Prostate gland (tissue), 2 donors: ENCODE results near the gene TEKT3. TPM values are rescaled to one million over a fixed set of nuclear protein-coding genes. Genes with fewer than 3 reads are reported as not detected.

ENCODE experiments used
- DNase-seq: peaks from one replicate; pipeline ENCODE4 v3.0.0-alpha.2; 2019; ENCODE audit warnings: low spot score
- H3K27ac ChIP-seq, 2 donors: fragments of 200-600 bp; sonication (generic); 2 replicates each; pipeline ENCODE4 v1.5.1; 2017 to 2019
- H3K27me3 ChIP-seq: fragments of 200-600 bp; sonication (generic); replicated peaks from 2 replicates; pipeline ENCODE4 v1.5.1; 2019; ENCODE audit not compliant: insufficient read depth
- H3K36me3 ChIP-seq, 2 donors: fragments of 200-600 bp; sonication (generic); 1 replicate in 1 of 2; 2 replicates in 1 of 2; pipeline versions ENCODE4 v1.5.1 to v1.8.1; 2017 to 2019
- H3K4me1 ChIP-seq: fragments of 200-600 bp; sonication (generic); replicated peaks from 2 replicates; pipeline ENCODE4 v1.5.1; 2019
- H3K4me3 ChIP-seq, 2 donors: fragments of 200-600 bp; sonication (generic); 2 replicates each; pipeline ENCODE4 v1.5.1; 2017 to 2019
- H3K9me3 ChIP-seq: fragments of 200-600 bp; sonication (generic); 2 replicates; pipeline ENCODE4 v1.5.1; 2017
- POLR2A ChIP-seq: fragments of 450-650 bp; IDR thresholded peaks from one replicate; pipeline ENCODE4 v1.6.1; 2016; ENCODE audit warnings: antibody characterized with exemption, mild to moderate bottlenecking
- POLR2AphosphoS5 ChIP-seq: sonication (generic); formaldehyde crosslinking; IDR thresholded peaks from one replicate; pipeline ENCODE4 v1.6.1; 2017; ENCODE audit warnings: antibody characterized with exemption
- WGBS: methylation state at CpG from one replicate; pipeline ENCODE4 v1.1.5; 2018; 5-methylcytosine and 5-hydroxymethylcytosine counted together
- intact Hi-C: fragments of 100-400 bp; cut with DNase I; formaldehyde crosslinking; loops from one replicate; pipeline ENCODE4 v1.14.2; 2022
- total RNA-seq, 2 donors: library from RNA; depleted of rRNA; stranded (reverse); fragments of >200 nt; gene quantifications; one replicate each; pipeline ENCODE4 v1.1.0, GENCODE V29; 2016
- TF ChIP-seq, protein P1 (sequence below), 4 experiments: fragments of 200-600 bp in 2 of 4; fragments of 450-650 bp in 2 of 4; sonication (generic) in 2 of 4; IDR thresholded peaks; 1 replicate in 3 of 4; 2 replicates in 1 of 4; pipeline ENCODE4 v1.5.1; 2016 to 2019; ENCODE audit warnings: antibody characterized with exemption in 4 of 4, mild to moderate bottlenecking in 2 of 4, moderate library complexity in 2 of 4

The TEKT3 gene
- total RNA-seq, 2 donors from 2014 or later, result 3.2 TPM; not detected in 1

DNA sequence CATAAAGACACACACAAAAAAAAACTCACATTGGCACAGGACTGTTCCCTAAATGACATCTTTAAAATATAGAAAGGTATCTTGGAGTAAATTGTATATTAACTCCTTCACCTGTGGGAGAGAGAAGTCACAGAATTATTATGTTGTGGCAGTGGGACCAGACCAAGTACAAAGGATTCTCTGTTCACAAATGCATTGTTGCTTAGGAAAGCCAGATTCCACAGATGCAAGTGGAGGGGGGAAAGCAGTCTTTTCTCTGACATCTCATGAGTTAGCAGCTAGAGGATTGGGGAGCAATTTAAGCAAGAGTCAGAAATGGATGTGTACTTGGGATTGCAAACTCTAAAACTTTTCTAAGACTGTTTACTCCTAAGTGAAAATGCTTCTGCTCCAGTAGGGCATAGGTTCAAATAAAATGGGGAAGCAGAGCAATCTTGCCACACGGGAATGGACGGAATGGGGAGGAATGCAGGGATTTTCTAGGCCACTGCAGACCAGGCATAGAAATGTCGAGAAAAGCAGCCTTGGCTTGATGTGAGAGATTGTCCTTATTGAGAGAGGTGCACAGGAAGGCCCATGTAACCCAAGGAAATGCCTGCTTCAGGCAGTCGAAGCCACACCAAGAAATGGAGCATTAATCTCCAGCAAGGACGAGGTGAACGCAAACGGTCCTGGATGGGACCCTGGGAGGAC lies 72.2 kb downstream of the TEKT3 start:
- Histone ChIP-seq H3K9me3 (no peaks in the 10 kb centered on the region), H3K4me1 (peaks cover 8% of the 10 kb centered on the region), H3K27ac (no peak overlapping the region), H3K36me3 (no peaks in the 10 kb centered on the region), H3K4me3 (no peak overlapping the region), H3K27me3 (no peaks in the 10 kb centered on the region)
- TF ChIP-seq, protein P1, sequence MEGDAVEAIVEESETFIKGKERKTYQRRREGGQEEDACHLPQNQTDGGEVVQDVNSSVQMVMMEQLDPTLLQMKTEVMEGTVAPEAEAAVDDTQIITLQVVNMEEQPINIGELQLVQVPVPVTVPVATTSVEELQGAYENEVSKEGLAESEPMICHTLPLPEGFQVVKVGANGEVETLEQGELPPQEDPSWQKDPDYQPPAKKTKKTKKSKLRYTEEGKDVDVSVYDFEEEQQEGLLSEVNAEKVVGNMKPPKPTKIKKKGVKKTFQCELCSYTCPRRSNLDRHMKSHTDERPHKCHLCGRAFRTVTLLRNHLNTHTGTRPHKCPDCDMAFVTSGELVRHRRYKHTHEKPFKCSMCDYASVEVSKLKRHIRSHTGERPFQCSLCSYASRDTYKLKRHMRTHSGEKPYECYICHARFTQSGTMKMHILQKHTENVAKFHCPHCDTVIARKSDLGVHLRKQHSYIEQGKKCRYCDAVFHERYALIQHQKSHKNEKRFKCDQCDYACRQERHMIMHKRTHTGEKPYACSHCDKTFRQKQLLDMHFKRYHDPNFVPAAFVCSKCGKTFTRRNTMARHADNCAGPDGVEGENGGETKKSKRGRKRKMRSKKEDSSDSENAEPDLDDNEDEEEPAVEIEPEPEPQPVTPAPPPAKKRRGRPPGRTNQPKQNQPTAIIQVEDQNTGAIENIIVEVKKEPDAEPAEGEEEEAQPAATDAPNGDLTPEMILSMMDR (IDR thresholded peaks at IDR 0.05), result no peak
- TF ChIP-seq POLR2A (no peak), POLR2AphosphoS5 (no peak)
- WGBS, result 83% methylated on average over 7 of the region's 7 CpGs
- DNase-seq, result no peak
- intact Hi-C loops, result no loop called here

DNA sequence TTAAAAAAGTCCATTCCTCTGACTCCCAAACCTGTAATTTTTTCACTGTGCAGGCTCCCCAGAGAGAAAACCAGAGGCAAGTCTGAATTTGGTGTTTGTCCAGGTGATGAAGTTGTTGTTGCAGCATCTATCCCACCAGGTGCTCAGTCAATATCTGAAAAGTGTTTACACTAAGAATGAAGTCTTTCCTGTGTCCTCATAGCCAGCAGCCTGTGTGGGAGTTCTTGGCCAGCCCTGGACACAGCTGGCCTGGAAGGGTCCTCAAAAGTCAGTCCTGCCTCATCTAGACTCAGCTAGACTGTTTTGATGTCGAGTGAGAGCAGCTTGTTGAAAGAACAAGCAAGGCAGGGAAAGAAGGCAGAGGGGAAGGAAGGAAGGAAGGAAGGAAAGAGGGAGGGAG lies 72.9 kb downstream of the TEKT3 start:
- H3K36me3 ChIP-seq, result no peaks in the 10 kb centered on the region
- no peaks in the 10 kb centered on the region for H3K27me3 ChIP-seq
- intact Hi-C loops, result no loop called here
- WGBS, result 50% methylated on average over 1 of the region's 1 CpG
- DNase-seq, result no peak
- TF ChIP-seq POLR2AphosphoS5 (no peak), POLR2A (no peak)
- TF ChIP-seq, protein P1 (IDR thresholded peaks at IDR 0.05), result no peak
- no peak overlapping the region for H3K4me3 ChIP-seq
- peaks cover 8% of the 10 kb centered on the region for H3K4me1 ChIP-seq
- no peaks in the 10 kb centered on the region for H3K9me3 ChIP-seq
- H3K27ac ChIP-seq, result no peak overlapping the region

DNA sequence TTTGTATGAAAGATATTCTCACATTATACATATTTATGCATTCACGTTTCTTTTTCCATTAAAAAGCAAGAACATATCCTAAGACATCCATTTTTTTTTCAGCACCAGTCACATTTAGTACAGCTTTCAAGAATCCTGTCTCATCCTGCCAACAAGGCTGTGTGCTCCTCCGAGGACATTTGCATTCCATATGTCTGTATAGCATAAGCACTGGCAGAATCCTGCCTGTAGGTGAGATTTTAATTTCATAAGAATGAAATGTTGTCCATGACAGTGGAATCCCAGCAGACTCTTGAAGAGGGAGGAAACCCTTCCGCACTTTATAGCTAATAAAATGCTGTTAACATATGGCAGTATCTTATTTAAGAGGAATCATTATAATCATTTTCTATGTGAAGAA lies 73.4 kb downstream of the TEKT3 start:
- H3K36me3 ChIP-seq, result no peaks in the 10 kb centered on the region
- H3K27me3 ChIP-seq, result no peaks in the 10 kb centered on the region
- H3K27ac ChIP-seq, result no peak overlapping the region
- TF ChIP-seq, protein P1 (IDR thresholded peaks at IDR 0.05), result no peak
- WGBS, result 57% methylated on average over 3 of the region's 3 CpGs
- H3K4me3 ChIP-seq, result no peak overlapping the region
- DNase-seq, result no peak
- intact Hi-C loops, result no loop called here
- H3K9me3 ChIP-seq, result no peaks in the 10 kb centered on the region
- peaks cover 8% of the 10 kb centered on the region for H3K4me1 ChIP-seq

DNA sequence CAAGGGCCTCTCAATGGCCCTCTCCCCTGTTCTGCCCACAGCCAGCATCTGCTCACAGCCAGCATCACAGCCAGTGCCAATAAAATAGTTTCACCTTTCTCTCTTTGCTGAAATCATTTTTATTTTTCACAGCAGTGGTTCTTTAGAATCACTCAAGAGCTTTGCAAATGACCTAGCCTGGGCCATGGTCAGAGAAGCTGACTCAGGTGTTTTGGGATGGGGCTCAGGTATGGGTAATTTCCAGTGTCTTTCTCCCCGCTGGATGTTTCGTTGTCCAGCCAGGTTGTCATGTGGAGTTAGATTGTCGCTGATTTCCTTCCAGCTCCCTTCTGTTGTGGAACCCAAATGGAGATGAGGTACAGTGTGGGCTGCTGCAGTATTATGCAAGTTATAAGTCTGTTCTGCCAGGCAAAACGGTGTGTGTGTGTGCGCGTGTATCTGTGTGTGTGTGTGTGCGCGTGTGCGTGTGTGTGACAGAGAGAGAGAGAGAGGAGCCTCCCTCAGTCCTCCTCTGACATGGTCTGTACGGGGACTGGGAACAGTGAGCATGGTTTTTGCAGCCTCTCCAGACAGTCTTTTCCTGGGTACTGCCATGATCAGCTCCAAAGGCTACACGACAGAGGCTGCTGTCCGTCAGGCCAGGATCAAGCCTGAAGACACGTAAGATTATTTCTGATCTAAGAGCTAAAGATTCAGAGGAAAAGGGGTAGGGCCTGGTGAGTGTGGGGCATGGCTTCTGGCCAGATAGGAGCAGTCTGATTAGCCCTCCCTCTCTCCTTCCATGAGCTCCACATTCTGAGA lies 74.9 kb downstream of the TEKT3 start:
- Histone ChIP-seq H3K27ac (no peak overlapping the region), H3K4me1 (peaks cover 8% of the 10 kb centered on the region), H3K9me3 (no peaks in the 10 kb centered on the region), H3K27me3 (no peaks in the 10 kb centered on the region), H3K36me3 (no peaks in the 10 kb centered on the region), H3K4me3 (no peak overlapping the region)
- WGBS, result 88% methylated on average over 13 of the region's 13 CpGs
- no peak for TF ChIP-seq POLR2A
- TF ChIP-seq, protein P1 (IDR thresholded peaks at IDR 0.05), result no peak
- TF ChIP-seq POLR2AphosphoS5, result no peak
- DNase-seq, result no peak
- intact Hi-C loops, result no loop called here

DNA sequence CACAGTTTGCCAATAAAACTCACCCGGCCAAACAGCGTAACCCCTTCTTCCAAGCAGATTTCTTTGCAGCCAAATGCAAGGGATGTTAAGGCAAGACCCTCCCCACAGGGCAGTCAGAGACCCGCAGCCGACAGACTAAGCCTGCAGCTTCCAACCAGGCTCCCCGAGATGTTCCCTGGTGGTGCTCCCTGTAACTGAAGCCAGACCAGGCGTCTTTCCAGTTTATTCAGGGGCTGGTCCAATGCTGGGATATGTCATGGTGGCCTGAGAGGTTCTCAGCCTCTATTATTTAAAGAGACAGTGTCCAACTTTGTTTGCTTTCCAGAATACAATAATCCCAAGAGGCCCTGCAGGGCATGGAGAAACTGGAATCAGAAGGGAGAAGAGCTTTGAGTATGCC lies 76.3 kb downstream of the TEKT3 start, which contains the start of gene PMP22:
Gene PMP22 (minus strand): TSS at position 196 of the 400 bp plus-strand sequence. CDS start 4,599 bp downstream, outside the sequence.
- H3K27me3 ChIP-seq, result no peaks in the 10 kb centered on the region
- WGBS, result 25% methylated on average over 6 of the region's 6 CpGs
- no peaks in the 10 kb centered on the region for H3K9me3 ChIP-seq
- peaks cover 8% of the 10 kb centered on the region for H3K4me1 ChIP-seq
- H3K27ac ChIP-seq, result no peak within 1 kb of the TSS
- intact Hi-C loops, result no loop called here
- no peaks in the 10 kb centered on the region for H3K36me3 ChIP-seq
- TF ChIP-seq POLR2A (no peak), POLR2AphosphoS5 (no peak)
- TF ChIP-seq, protein P1 (IDR thresholded peaks at IDR 0.05), result no peak
- H3K4me3 ChIP-seq, result no peak within 1 kb of the TSS
- no peak for DNase-seq
